Bronchial epithelial cell (primary cell): ENCODE measurements around the gene GRAMD2B. TPM values are rescaled to one million over a fixed set of nuclear protein-coding genes. Genes with fewer than 3 reads are reported as not detected.
A peak's percentile ranks its signal among the peaks of the same experiment; 100 is the strongest.
"Not testable (repeated sequence)": the region's sequence is repeated elsewhere in the genome, so short reads cannot be mapped to it uniquely, and the experiment has no call there.

Experiments
- DNase-seq: peaks from one replicate; pipeline ENCODE4 v3.0.0-alpha.2; 2010; ENCODE audit warnings: low read depth
- FAIRE-seq: peaks from 2 replicates; lab custom pipeline; 2011; peaks lifted over from hg19 to GRCh38; lab: Jason Lieb, UNC
- H3K27me3 ChIP-seq: 2 replicates; pipeline ENCODE4 v1.5.1; 2011; ENCODE audit warnings: low read length; ENCODE audit not compliant: control insufficient read depth, insufficient read depth
- H3K36me3 ChIP-seq: 2 replicates; pipeline ENCODE4 v1.5.1; 2011; ENCODE audit warnings: low read length; ENCODE audit not compliant: control insufficient read depth, insufficient read depth
- H3K4me3 ChIP-seq: 2 replicates; pipeline ENCODE4 v1.5.1; 2011; ENCODE audit warnings: mild to moderate bottlenecking, low read depth, low read length, control low read depth
- total RNA-seq: library from RNA; depleted of rRNA; stranded (reverse); fragments of >200 nt; gene quantifications from 2 replicates; pipeline ENCODE4 v1.2.1, GENCODE V29; 2014
- TF ChIP-seq, protein P1 (sequence below): IDR thresholded peaks from 2 replicates; pipeline ENCODE4 v1.5.1; 2011; ENCODE audit warnings: mild to moderate bottlenecking, moderate library complexity, low read length, control low read depth, inconsistent platforms; ENCODE audit not compliant: insufficient read depth, severe bottlenecking

GRAMD2B gene
- total RNA-seq, 1 donor from 2014 or later, result 9.2 TPM

- Histone ChIP-seq H3K27me3 (no peaks in the 10 kb centered on the region), H3K36me3 (peaks cover 3% of the 10 kb centered on the region), H3K4me3 (no peak overlapping the region)
- TF ChIP-seq, protein P1, sequence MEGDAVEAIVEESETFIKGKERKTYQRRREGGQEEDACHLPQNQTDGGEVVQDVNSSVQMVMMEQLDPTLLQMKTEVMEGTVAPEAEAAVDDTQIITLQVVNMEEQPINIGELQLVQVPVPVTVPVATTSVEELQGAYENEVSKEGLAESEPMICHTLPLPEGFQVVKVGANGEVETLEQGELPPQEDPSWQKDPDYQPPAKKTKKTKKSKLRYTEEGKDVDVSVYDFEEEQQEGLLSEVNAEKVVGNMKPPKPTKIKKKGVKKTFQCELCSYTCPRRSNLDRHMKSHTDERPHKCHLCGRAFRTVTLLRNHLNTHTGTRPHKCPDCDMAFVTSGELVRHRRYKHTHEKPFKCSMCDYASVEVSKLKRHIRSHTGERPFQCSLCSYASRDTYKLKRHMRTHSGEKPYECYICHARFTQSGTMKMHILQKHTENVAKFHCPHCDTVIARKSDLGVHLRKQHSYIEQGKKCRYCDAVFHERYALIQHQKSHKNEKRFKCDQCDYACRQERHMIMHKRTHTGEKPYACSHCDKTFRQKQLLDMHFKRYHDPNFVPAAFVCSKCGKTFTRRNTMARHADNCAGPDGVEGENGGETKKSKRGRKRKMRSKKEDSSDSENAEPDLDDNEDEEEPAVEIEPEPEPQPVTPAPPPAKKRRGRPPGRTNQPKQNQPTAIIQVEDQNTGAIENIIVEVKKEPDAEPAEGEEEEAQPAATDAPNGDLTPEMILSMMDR, result no peak
- no peak for FAIRE-seq
- peak; percentile 26 for DNase-seq
Measured at GRCh38 chr5:126433701-126434100, 10.5 kb downstream of the GRAMD2B start.

- Histone ChIP-seq H3K36me3 (peaks cover 3% of the 10 kb centered on the region), H3K4me3 (no peak overlapping the region), H3K27me3 (no peaks in the 10 kb centered on the region)
- TF ChIP-seq, protein P1, result no peak
- DNase-seq (no peak), FAIRE-seq (no peak)
Measured at GRCh38 chr5:126435261-126435660, 12.1 kb downstream of the GRAMD2B start.

- Histone ChIP-seq H3K4me3 (no peak overlapping the region), H3K27me3 (no peaks in the 10 kb centered on the region), H3K36me3 (peaks cover 3% of the 10 kb centered on the region)
- TF ChIP-seq, protein P1, result no peak
- no peak for FAIRE-seq
- no peak for DNase-seq
Measured at GRCh38 chr5:126435714-126436113, 12.5 kb downstream of the GRAMD2B start.

GRCh38 chr5:126437721-126438120, 14.5 kb downstream of the GRAMD2B start:
- Histone ChIP-seq H3K36me3 (peaks cover 3% of the 10 kb centered on the region), H3K4me3 (no peak overlapping the region), H3K27me3 (no peaks in the 10 kb centered on the region)
- FAIRE-seq, result peak; percentile 62
- no peak for DNase-seq
- TF ChIP-seq, protein P1, result no peak

GRCh38 chr5:126438267-126438666, 15.1 kb downstream of the GRAMD2B start:
- no peak for FAIRE-seq
- H3K27me3 ChIP-seq, result no peaks in the 10 kb centered on the region
- H3K36me3 ChIP-seq, result peaks cover 3% of the 10 kb centered on the region
- no peak for DNase-seq
- TF ChIP-seq, protein P1, result no peak
- H3K4me3 ChIP-seq, result no peak overlapping the region

DNA sequence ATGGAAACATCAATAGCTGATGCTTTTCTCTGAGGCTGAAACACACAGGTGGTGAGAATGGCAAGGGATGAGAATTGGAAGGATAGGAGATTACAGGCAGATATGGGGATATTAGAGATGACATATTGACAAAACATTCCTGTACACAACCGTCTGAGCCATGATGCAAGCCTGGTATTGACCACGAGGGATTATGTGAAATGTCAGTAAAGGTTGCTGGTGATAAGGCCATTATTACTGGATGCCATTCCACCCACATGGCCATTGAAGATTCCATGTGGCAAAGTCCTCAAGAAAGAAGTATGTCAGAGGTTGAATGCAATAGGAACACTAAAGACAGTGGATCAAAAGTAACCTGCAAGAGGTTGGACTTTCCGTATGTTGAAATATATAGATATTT, 15.7 kb downstream of the GRAMD2B start:
- DNase-seq (no peak), FAIRE-seq (no peak)
- TF ChIP-seq, protein P1, result no peak
- Histone ChIP-seq H3K36me3 (peaks cover 3% of the 10 kb centered on the region), H3K4me3 (no peak overlapping the region), H3K27me3 (no peaks in the 10 kb centered on the region)

GRCh38 chr5:126439724-126440123, 16.5 kb downstream of the GRAMD2B start:
- FAIRE-seq, H3K36me3 ChIP-seq, H3K4me3 ChIP-seq, H3K27me3 ChIP-seq, DNase-seq: not testable (repeated sequence)
